Effector memory CD4-positive, alpha-beta T cell (primary cell): Measurements from ENCODE around the gene WFDC1.

Experiments used
- DNase-seq, 3 donors: peaks; one replicate each; pipeline ENCODE4 v3.0.0-alpha.2; 2020
- H3K27ac ChIP-seq: 2 replicates; pipeline ENCODE4 v1.7.0; 2013; ENCODE audit warnings: mild to moderate bottlenecking, low read length, moderate library complexity; ENCODE audit not compliant: insufficient read depth, poor library complexity, severe bottlenecking
- H3K27me3 ChIP-seq: replicated peaks from 2 replicates; pipeline ENCODE4 v1.7.0; 2013; ENCODE audit warnings: mild to moderate bottlenecking, low read length; ENCODE audit not compliant: insufficient read depth, control insufficient read depth, poor library complexity, severe bottlenecking
- H3K36me3 ChIP-seq: 2 replicates; pipeline ENCODE4 v1.7.0; 2013; ENCODE audit warnings: mild to moderate bottlenecking, low read length, moderate library complexity; ENCODE audit not compliant: control insufficient read depth, insufficient read depth
- H3K4me1 ChIP-seq: 2 replicates; pipeline ENCODE4 v1.7.0; 2013; ENCODE audit warnings: low read length, mild to moderate bottlenecking; ENCODE audit not compliant: control insufficient read depth, insufficient read depth, poor library complexity, severe bottlenecking
- H3K4me3 ChIP-seq: 2 replicates; pipeline ENCODE4 v1.7.0; 2013; ENCODE audit warnings: low read length, low read depth, mild to moderate bottlenecking; ENCODE audit not compliant: insufficient read depth, poor library complexity, severe bottlenecking
- H3K9me3 ChIP-seq: 2 replicates; pipeline ENCODE4 v1.7.0; 2013; ENCODE audit warnings: mild to moderate bottlenecking, low read length, moderate library complexity; ENCODE audit not compliant: control insufficient read depth

Gene WFDC1

DNA sequence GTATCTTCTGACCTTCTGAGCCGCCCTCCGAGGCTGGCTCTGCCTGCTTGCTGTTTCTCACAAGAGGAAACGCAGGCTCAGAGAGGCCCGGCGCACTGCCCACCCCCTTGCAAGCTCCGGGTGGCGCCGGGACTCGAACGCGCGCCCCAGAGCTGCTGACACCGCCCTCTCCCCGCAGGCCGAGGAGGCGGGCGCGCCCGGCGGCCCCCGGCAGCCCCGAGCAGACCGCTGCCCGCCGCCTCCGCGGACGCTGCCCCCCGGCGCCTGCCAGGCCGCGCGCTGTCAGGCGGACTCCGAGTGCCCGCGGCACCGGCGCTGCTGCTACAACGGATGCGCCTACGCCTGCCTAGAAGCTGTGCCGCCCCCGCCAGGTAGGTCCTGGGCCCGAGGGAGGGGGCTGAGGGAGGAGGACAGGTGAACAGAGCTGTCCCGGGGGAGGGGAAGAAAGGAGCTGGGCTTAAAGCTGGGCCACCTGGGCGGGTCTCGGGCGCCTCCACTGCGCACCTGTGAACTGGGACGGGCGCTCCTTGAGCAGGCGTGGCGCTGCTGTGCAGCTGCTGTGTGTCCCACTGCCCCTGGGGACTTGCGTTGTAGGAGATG lies 18.2 kb downstream of the WFDC1 start:
- no peak for DNase-seq
- Histone ChIP-seq H3K4me3 (no peak overlapping the region), H3K9me3 (peaks cover 5% of the 10 kb centered on the region), H3K36me3 (no peaks in the 10 kb centered on the region), H3K4me1 (no peaks in the 10 kb centered on the region), H3K27me3 (peaks cover 3% of the 10 kb centered on the region), H3K27ac (no peak overlapping the region)

DNA sequence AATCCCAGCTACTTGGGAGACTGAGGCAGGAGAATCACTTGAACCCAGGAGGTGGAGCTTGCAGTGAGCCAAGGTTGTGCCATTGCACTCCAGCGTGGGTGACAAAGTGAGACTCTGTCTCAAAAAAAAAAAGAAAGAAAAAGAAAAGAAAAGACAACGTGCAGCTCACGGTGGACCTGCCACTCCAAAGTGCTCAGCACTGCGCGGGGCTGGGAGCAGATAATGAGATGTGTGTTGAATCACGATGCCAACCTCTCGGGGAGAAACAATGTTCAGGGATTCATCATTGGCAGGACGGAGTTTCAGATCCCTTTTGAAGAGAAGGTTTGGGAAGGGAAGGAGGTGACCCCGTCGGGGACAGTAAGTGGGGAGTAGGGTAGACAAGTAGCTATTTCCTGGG lies 19.2 kb downstream of the WFDC1 start:
- Histone ChIP-seq H3K4me1 (no peaks in the 10 kb centered on the region), H3K9me3 (peaks cover 9% of the 10 kb centered on the region), H3K27ac (no peak overlapping the region), H3K36me3 (no peaks in the 10 kb centered on the region), H3K4me3 (no peak overlapping the region), H3K27me3 (peaks cover 3% of the 10 kb centered on the region)
- DNase-seq = no peak

DNA sequence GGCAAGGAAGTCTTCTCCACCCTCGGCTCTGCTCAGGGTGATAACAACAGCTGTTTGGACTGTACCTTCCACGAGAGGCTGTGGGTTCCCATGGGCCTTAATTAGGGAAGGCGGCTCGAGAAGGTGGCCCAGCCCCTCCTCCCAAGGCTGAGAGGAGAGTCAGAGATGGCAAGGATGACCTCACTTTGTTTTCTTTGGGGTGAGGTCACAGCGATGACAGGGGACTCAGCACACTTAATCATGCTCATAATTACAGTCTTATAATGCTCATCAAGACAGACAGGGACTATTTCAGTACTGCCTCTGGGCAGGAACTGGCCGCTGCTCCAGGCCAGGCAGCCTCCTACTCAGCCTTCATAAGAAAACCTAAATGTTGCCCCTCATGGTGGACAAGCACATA lies 19.7 kb downstream of the WFDC1 start:
- H3K4me3 ChIP-seq = no peak overlapping the region
- H3K9me3 ChIP-seq = peaks cover 9% of the 10 kb centered on the region
- peaks cover 3% of the 10 kb centered on the region for H3K27me3 ChIP-seq
- no peaks in the 10 kb centered on the region for H3K36me3 ChIP-seq
- H3K27ac ChIP-seq = no peak overlapping the region
- H3K4me1 ChIP-seq = no peaks in the 10 kb centered on the region
- DNase-seq = no peak

DNA sequence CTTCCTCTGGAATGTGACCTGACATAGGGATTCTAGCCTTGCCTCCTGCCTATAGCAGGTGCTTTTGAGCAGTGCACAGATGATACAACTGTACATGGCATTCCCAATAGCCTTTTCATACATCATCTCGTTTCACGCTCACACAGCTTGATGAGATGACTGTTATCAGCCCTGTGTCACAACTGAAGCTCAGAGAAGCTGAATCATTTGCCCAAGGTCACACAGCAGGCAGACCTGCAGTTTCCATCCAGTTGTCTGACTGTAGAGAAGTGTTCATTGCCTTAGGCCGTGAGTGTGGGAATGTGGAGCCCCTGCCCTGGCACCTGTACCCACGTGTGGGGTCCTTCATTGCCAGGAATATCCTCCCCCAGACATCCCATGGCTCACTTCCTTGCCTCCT lies 20.1 kb downstream of the WFDC1 start:
- Histone ChIP-seq H3K27me3 (peaks cover 3% of the 10 kb centered on the region), H3K9me3 (peaks cover 9% of the 10 kb centered on the region), H3K27ac (no peak overlapping the region), H3K36me3 (no peaks in the 10 kb centered on the region), H3K4me3 (no peak overlapping the region), H3K4me1 (no peaks in the 10 kb centered on the region)
- no peak for DNase-seq

DNA sequence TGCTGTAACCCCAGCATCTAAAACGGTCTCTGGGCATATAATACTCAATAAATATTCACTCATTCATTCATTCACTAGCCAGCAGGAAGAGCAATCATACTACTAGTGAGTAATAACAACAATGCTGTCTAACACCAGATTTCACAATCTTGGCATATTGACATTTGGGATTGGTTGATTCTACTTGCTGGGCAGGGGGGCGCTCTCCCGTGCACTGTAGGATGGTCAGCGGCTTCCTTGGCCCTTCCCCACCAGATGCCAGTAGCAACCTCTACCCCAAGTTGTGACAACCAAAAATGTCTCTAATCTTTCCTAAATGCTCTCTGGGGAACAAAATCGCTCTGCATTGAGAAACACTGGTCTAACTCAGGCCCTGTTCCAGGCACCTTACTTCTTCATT lies 20.7 kb downstream of the WFDC1 start:
- H3K27me3 ChIP-seq = peaks cover 3% of the 10 kb centered on the region
- H3K4me3 ChIP-seq = no peak overlapping the region
- H3K27ac ChIP-seq = no peak overlapping the region
- H3K36me3 ChIP-seq = no peaks in the 10 kb centered on the region
- no peak for DNase-seq
- H3K4me1 ChIP-seq = no peaks in the 10 kb centered on the region
- H3K9me3 ChIP-seq = peaks cover 9% of the 10 kb centered on the region

DNA sequence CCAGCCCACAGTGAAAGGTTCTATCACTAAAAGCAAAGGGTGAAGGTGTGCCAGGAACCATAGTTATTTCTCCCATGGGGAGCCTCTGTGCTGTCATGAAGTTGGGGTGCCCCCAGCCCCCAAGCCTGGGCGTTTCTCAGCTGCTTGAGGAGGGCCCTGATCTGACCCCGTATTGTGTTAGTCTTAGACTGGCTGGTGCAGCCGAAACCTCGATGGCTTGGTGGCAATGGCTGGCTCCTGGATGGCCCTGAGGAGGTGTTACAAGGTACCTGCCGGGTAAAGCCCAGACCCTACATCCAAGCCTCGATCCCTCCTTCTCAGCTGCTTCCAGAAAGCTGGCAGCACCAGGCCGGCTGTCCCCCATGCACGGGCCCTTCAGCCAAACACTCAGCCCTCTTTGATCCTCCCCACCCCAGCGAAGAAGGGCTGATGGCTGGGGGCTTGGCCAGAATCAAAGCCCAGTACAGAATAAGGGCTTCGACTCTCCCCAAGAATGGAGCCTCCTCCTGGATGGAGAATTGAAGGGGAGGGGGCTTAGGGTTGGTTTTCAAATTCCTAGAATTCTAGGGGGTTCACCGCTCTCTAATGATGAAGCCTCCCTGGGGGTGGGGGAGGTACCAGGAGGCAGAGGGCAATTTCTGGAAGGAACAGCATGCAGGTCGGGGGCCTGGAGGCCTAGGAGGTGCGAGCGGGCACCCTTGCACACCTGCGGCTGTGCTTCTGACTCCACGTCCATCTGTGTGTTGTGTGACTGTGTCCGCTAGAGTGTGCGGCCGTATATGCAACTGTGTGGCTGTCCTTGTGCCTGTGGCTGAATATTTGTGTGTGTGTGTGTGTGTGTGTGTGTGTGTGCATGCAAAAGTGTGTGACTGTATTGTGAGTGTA lies 23.7 kb downstream of the WFDC1 start:
- no peaks in the 10 kb centered on the region for H3K4me1 ChIP-seq
- H3K4me3 ChIP-seq = no peak overlapping the region
- peaks cover 3% of the 10 kb centered on the region for H3K27me3 ChIP-seq
- H3K36me3 ChIP-seq = no peaks in the 10 kb centered on the region
- no peak overlapping the region for H3K27ac ChIP-seq
- DNase-seq = no peak
- peaks cover 9% of the 10 kb centered on the region for H3K9me3 ChIP-seq

DNA sequence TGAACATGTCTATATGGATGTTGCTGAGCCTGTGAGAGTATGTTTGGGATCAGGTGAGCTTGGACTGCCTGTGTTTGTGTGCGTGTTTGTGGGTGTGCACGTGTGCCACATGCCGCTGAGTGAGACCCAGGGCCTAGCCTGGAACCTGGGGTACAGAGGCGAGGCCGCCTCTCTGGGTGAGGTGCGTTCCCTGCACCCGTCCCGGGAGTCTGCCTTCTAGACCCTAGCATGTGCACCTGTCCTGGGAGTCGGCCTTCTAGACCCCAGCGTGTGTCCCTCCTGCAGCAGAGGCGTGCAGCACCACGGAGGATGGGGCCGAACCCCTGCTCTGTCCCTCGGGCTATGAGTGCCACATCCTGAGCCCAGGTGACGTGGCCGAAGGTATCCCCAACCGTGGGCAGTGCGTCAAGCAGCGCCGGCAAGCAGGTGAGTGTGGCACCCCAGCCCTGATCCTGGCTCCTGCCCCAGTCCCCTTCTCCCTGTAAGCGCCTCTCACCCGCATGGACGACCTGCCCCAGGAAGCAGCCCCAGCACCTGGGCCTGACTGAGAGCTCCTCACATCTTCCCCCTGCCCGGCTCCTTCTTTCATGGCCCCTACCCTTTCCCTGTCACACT lies 24.6 kb downstream of the WFDC1 start:
- H3K27ac ChIP-seq = no peak overlapping the region
- no peaks in the 10 kb centered on the region for H3K27me3 ChIP-seq
- peaks cover 9% of the 10 kb centered on the region for H3K9me3 ChIP-seq
- DNase-seq = no peak
- H3K36me3 ChIP-seq = no peaks in the 10 kb centered on the region
- no peaks in the 10 kb centered on the region for H3K4me1 ChIP-seq
- H3K4me3 ChIP-seq = no peak overlapping the region

DNA sequence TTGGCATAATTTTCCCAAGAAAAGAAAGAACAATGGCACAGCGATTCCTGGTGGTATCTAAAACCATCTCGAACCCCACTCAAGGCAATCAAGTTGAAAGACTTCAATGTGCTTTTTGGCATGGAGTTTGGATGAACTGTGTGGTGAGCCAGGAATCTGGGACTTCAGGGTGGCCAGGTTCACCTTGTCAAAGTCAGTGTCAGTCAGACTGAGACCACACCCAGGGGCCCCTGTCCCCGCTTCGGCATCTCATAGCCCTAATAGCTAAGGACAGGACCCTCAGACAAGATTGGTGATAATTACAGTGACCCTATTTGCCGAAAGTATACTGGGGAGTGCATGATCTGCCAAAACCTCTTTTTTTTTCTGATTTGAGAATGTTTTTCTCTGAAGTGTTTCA lies 25.8 kb downstream of the WFDC1 start:
- Histone ChIP-seq H3K9me3 (peaks cover 9% of the 10 kb centered on the region), H3K27ac (no peak overlapping the region), H3K4me3 (no peak overlapping the region), H3K4me1 (no peaks in the 10 kb centered on the region), H3K27me3 (no peaks in the 10 kb centered on the region), H3K36me3 (no peaks in the 10 kb centered on the region)
- DNase-seq = no peak

DNA sequence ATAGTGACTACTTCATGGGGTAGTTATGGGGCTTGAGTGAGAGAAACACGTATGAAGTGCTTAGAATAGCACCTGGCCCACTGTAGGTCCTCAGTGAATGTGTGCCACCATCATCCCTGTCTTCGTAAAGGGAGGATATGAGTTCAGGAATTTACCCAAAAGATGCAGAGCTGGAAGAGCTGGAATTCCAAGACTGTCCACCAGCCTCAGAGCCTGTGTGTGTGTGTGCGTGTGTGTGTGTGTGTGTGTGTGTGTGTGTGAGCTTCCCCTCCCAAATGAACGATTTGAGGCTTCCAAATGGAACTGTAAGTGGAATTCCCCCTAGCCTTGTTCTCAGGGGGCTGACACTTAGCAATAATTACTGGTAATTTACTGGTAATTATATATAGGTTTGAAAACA lies 27.3 kb downstream of the WFDC1 start:
- DNase-seq = no peak
- no peaks in the 10 kb centered on the region for H3K36me3 ChIP-seq
- no peaks in the 10 kb centered on the region for H3K4me1 ChIP-seq
- no peak overlapping the region for H3K4me3 ChIP-seq
- no peak overlapping the region for H3K27ac ChIP-seq
- no peaks in the 10 kb centered on the region for H3K27me3 ChIP-seq
- peaks cover 9% of the 10 kb centered on the region for H3K9me3 ChIP-seq

DNA sequence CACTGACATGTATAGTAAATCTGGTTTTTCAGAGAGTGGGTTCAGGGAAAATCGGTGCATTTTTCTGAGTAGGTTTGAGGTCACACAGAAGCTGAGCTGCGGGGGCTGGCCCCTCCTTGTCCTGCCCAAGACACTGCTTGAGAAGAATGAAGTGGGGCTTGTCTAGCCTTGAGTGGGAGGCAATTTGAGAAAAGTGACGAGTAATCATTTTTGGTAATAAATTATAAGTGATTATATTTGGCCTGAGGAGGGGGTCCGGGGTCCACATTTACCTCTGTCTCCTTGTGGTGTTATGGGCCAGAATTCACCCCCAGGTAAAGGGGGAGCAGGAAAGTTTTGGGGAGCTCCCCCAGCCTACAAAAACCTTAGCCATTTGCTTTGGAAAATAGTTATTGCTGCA lies 28.1 kb downstream of the WFDC1 start:
- Histone ChIP-seq H3K4me3 (no peak overlapping the region), H3K27me3 (no peaks in the 10 kb centered on the region), H3K27ac (no peak overlapping the region), H3K36me3 (no peaks in the 10 kb centered on the region), H3K4me1 (no peaks in the 10 kb centered on the region), H3K9me3 (peaks cover 5% of the 10 kb centered on the region)
- no peak for DNase-seq
